Mesothelial cell of epicardium (in vitro differentiated cells): ENCODE results near the gene APOC4. TPM values are rescaled to one million over a fixed set of nuclear protein-coding genes. Genes with fewer than 3 reads are reported as not detected.

ENCODE experiments used
- DNase-seq, 2 experiments: peaks; one replicate each; pipeline ENCODE4 v3.0.0; 2021; ENCODE audit warnings: low spot score in 2 of 2; ENCODE audit not compliant: unreplicated experiment in 2 of 2
- H3K27ac Mint-ChIP-seq: 2 replicates; pipeline ENCODE4 v1.8.0; 2021; ENCODE audit warnings: mixed read lengths
- H3K27me3 Mint-ChIP-seq: 2 replicates; pipeline ENCODE4 v1.8.0; 2021; ENCODE audit warnings: low read depth, mixed read lengths
- H3K36me3 Mint-ChIP-seq: 2 replicates; pipeline ENCODE4 v1.8.0; 2021; ENCODE audit warnings: mixed read lengths
- H3K4me1 Mint-ChIP-seq: 2 replicates; pipeline ENCODE4 v1.8.0; 2021; ENCODE audit warnings: mixed read lengths
- H3K4me3 Mint-ChIP-seq: 2 replicates; pipeline ENCODE4 v1.8.0; 2021; ENCODE audit warnings: mild to moderate bottlenecking, moderate library complexity, mixed read lengths
- H3K9me3 Mint-ChIP-seq: 2 replicates; pipeline ENCODE4 v1.8.0; 2021; ENCODE audit warnings: mixed read lengths
- total RNA-seq: library from RNA; stranded (reverse); gene quantifications from 3 replicates; pipeline ENCODE4 v1.2.1, GENCODE V29; 2021
- TF ChIP-seq, protein P1 (sequence below): fragments of 200-600 bp; sonication (generic); IDR thresholded peaks from one replicate; pipeline ENCODE4 v1.5.0; 2021; ENCODE audit warnings: antibody characterized with exemption; ENCODE audit not compliant: unreplicated experiment

The APOC4 gene
- total RNA-seq, 1 donor from 2014 or later = not detected

GRCh38 chr19:44972802-44973201 lies 30.8 kb downstream of the APOC4 start:
- Mint-ChIP-seq H3K4me3 (no peak overlapping the region), H3K27ac (no peak overlapping the region), H3K4me1 (no peaks in the 10 kb centered on the region), H3K36me3 (peaks cover 30% of the 10 kb centered on the region), H3K9me3 (no peaks in the 10 kb centered on the region), H3K27me3 (no peaks in the 10 kb centered on the region)
- no peak for DNase-seq
- TF ChIP-seq, protein P1, sequence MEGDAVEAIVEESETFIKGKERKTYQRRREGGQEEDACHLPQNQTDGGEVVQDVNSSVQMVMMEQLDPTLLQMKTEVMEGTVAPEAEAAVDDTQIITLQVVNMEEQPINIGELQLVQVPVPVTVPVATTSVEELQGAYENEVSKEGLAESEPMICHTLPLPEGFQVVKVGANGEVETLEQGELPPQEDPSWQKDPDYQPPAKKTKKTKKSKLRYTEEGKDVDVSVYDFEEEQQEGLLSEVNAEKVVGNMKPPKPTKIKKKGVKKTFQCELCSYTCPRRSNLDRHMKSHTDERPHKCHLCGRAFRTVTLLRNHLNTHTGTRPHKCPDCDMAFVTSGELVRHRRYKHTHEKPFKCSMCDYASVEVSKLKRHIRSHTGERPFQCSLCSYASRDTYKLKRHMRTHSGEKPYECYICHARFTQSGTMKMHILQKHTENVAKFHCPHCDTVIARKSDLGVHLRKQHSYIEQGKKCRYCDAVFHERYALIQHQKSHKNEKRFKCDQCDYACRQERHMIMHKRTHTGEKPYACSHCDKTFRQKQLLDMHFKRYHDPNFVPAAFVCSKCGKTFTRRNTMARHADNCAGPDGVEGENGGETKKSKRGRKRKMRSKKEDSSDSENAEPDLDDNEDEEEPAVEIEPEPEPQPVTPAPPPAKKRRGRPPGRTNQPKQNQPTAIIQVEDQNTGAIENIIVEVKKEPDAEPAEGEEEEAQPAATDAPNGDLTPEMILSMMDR = no peak

GRCh38 chr19:44973982-44974735 lies 32.1 kb downstream of the APOC4 start:
- Mint-ChIP-seq H3K4me3 (no peak overlapping the region), H3K4me1 (no peaks in the 10 kb centered on the region), H3K36me3 (peaks cover 28% of the 10 kb centered on the region), H3K27ac (no peak overlapping the region), H3K27me3 (no peaks in the 10 kb centered on the region), H3K9me3 (no peaks in the 10 kb centered on the region)
- DNase-seq = no peak
- TF ChIP-seq, protein P1 = no peak

DNA sequence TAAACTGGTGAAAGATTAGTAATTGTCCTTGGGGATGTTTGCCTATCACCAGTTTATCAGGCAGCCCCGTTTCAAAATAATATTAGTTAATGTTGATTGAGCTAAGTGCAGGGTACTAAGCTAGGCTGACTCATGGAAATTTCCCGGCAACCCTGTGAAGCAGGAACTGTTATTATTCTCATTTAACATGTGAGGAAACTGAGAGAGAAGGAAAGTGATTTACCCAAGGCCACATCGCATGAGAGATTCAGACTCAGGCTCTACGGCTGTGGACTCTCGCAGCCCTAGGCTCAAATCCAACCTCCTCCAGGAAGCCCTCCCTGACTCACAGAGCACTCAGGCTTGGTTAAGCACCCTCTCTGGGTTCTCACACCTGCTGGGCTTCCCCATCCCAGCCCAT lies 32.8 kb downstream of the APOC4 start:
- DNase-seq = no peak
- Mint-ChIP-seq H3K27me3 (no peaks in the 10 kb centered on the region), H3K36me3 (peaks cover 27% of the 10 kb centered on the region), H3K4me3 (no peak overlapping the region), H3K4me1 (no peaks in the 10 kb centered on the region), H3K9me3 (no peaks in the 10 kb centered on the region), H3K27ac (no peak overlapping the region)
- TF ChIP-seq, protein P1 = no peak

DNA sequence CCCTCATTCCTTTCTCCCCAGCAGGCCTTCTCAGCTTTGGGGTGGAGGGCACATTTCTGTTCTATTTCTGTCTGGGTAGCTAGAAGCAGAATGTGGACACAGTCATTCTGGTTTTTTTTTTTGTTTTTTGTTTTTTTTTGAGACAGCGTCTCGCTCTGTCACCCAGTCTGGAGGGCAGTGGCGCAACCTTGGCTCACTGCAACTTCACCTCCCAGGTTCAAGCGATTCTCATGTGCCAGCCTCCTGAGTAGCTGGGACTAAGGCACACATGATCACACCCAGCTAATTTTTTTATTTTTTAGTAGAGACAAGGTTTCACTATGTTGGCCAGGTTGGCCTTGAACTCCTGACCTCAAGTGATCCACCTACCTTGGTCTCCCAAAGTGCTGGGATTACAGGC lies 33.4 kb downstream of the APOC4 start:
- Mint-ChIP-seq H3K27me3 (no peaks in the 10 kb centered on the region), H3K36me3 (peaks cover 24% of the 10 kb centered on the region), H3K4me1 (no peaks in the 10 kb centered on the region)

DNA sequence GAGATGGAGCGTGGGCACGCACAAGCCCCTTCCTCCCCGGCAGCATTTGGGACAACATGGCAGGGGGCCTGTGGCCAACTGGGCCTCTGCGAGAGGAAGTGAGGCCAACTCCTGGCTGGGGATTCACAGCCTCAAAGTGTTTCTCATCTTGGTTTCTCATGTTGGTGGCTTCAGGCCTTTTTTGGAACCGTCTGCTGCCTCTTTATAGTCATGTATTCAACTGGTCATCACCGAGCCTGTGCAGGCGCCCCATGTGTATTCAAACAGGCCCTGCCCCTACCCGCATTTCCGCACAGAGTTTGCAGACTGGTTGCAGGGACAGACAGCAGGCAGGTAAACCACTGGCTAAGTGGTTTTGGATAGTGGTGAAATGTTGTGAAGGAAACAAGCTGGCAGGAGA lies 42.0 kb downstream of the APOC4 start:
- no peak overlapping the region for H3K4me3 Mint-ChIP-seq
- peaks cover 12% of the 10 kb centered on the region for H3K36me3 Mint-ChIP-seq
- no peaks in the 10 kb centered on the region for H3K4me1 Mint-ChIP-seq
- H3K27ac Mint-ChIP-seq = no peak overlapping the region
- no peaks in the 10 kb centered on the region for H3K9me3 Mint-ChIP-seq
- TF ChIP-seq, protein P1 = no peak
- DNase-seq = no peak
- H3K27me3 Mint-ChIP-seq = no peaks in the 10 kb centered on the region

More for the DNA sequence above, 33.4 kb downstream of the APOC4 start:
- DNase-seq = no peak
- TF ChIP-seq, protein P1 = no peak
- no peak overlapping the region for H3K27ac Mint-ChIP-seq
- H3K9me3 Mint-ChIP-seq = no peaks in the 10 kb centered on the region
- H3K4me3 Mint-ChIP-seq = no peak overlapping the region
